ENCODE data around the gene EDNRB.
"Not testable (repeated sequence)": the region's sequence is repeated elsewhere in the genome, so short reads cannot be mapped to it uniquely, and the experiment has no call there.

EDNRB gene

GRCh38 chr13:77918391-77919245 lies at the start of gene EDNRB:
EDNRB (minus strand) TSS chr13:77918831; CDS start chr13:77918573, 258 bp downstream.
- no peak for DNase-seq

- no peak for DNase-seq
Observed at GRCh38 chr13:77966671-77967070, 48.0 kb upstream of the EDNRB start.

GRCh38 chr13:77952737-77953136 lies 34.1 kb upstream of the EDNRB start:
- DNase-seq, result no peak

GRCh38 chr13:77952276-77952675 lies 33.6 kb upstream of the EDNRB start:
- no peak for DNase-seq

- no peak for DNase-seq
Observed at GRCh38 chr13:77946522-77946921, 27.9 kb upstream of the EDNRB start.

- DNase-seq, result not testable (repeated sequence)
Observed at GRCh38 chr13:77935063-77935462, 16.4 kb upstream of the EDNRB start.

GRCh38 chr13:77930430-77930829 lies 11.8 kb upstream of the EDNRB start:
- no peak for DNase-seq

- DNase-seq, result no peak
Observed at GRCh38 chr13:77928909-77929308, 10.3 kb upstream of the EDNRB start.

- no peak for DNase-seq
Observed at GRCh38 chr13:77925616-77926015, 7.0 kb upstream of the EDNRB start.

GRCh38 chr13:77919921-77920294 lies 1.3 kb upstream of the EDNRB start:
- DNase-seq, result no peak

- no peak for DNase-seq
Observed at GRCh38 chr13:77919246-77919920, 752 bp upstream of the EDNRB start.

GRCh38 chr13:77916488-77916887 lies 2.1 kb downstream of the EDNRB start:
- no peak for DNase-seq

GRCh38 chr13:77915686-77916085 lies 2.9 kb downstream of the EDNRB start:
- DNase-seq, result no peak

GRCh38 chr13:77913003-77913402 lies 5.6 kb downstream of the EDNRB start:
- DNase-seq, result no peak

GRCh38 chr13:77911751-77912150 lies 6.9 kb downstream of the EDNRB start:
- no peak for DNase-seq

GRCh38 chr13:77909827-77910226 lies 8.8 kb downstream of the EDNRB start:
- DNase-seq, result no peak

- no peak for DNase-seq
Observed at GRCh38 chr13:77908531-77908930, 10.1 kb downstream of the EDNRB start.

- DNase-seq, result no peak
Observed at GRCh38 chr13:77907666-77908341, 10.8 kb downstream of the EDNRB start.

GRCh38 chr13:77904031-77904430 lies 14.6 kb downstream of the EDNRB start:
- no peak for DNase-seq

GRCh38 chr13:77903435-77903834 lies 15.2 kb downstream of the EDNRB start:
- no peak for DNase-seq

GRCh38 chr13:77902319-77902963 lies 16.2 kb downstream of the EDNRB start:
- no peak for DNase-seq

GRCh38 chr13:77898097-77898496 lies 20.5 kb downstream of the EDNRB start:
- no peak for DNase-seq

GRCh38 chr13:77896977-77897376 lies 21.7 kb downstream of the EDNRB start:
- DNase-seq, result peak; percentile 11 to 20
